ENCODE data around the gene CCDC138. TPM values are rescaled to one million over a fixed set of nuclear protein-coding genes. Genes with fewer than 3 reads are reported as not detected.

The CCDC138 gene
- total RNA-seq, 1 experiment from 2014 or later, result 14.9 TPM

- peaks cover 10% of the 10 kb centered on the region for H3K4me1 Mint-ChIP-seq (ENCODE audit: low read depth, unreplicated experiment)
- Histone ChIP-seq H3K9me3 (0 out of 2 replicates have a peak, but pooled peaks cover 10% of the 10 kb centered on the region), H3K27me3 (replicated peaks; ENCODE audit: control insufficient read depth, insufficient read depth, low read length) (no peaks in the 10 kb centered on the region), H3K4me3 (ENCODE audit: low read depth, low read length) (no peak overlapping the region), H3K4me1 (no peaks in the 10 kb centered on the region), H3K36me3 (ENCODE audit: control insufficient read depth, insufficient read depth, low read length) (no peaks in the 10 kb centered on the region; the same call in 1 of the 2 replicates)
- no peak for TF ChIP-seq CTCF (IDR thresholded peaks at IDR 0.05; ENCODE audit: insufficient read depth in 1 of 2, low read depth in 1 of 2, low read length in 1 of 2, severe bottlenecking in 1 of 2, unreplicated experiment in 1 of 2)
- no TSS peak for BruUV-seq (replicated peaks)
- H3K9me3 Mint-ChIP-seq (ENCODE audit: unreplicated experiment), result peaks cover 26% of the 10 kb centered on the region
- no peak overlapping the region for H3K27ac Mint-ChIP-seq (ENCODE audit: unreplicated experiment)
- ChIA-PET POLR2A (no interaction called here), CTCF (no interaction called here)
- no peak overlapping the region for H3K4me3 Mint-ChIP-seq (ENCODE audit: unreplicated experiment)
- peaks cover 59% of the 10 kb centered on the region for H3K36me3 Mint-ChIP-seq (ENCODE audit: insufficient read depth, unreplicated experiment)
- no peak for DNase-seq
- no peaks in the 10 kb centered on the region for H3K27me3 Mint-ChIP-seq (ENCODE audit: insufficient read depth, unreplicated experiment)
- intact Hi-C loops (cut with micrococcal nuclease; ENCODE audit: unreplicated experiment), result no loop called here
Observed at GRCh38 chr2:108810993-108811957, 24.7 kb downstream of the CCDC138 start.

DNA sequence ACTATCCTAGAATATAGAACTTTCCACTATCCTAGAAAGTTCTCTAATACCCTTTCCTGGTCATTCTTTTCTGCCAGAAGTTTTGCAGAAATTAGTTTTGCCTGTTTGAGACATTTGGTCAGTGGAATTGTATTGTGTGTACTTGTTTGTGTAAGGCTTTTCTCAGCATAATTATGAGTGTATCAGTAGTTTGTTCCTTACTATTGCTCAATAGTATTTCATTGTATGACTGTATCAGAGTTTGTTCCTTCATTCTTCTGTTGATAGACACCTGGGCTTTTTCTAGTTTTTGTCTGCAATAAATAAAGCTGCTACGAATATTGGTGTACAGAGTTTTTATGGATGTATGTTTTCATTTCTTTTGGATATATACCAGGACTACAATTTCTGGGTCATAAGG is 27.2 kb downstream of the CCDC138 start:
- 0 out of 2 replicates have a peak, but pooled peaks cover 10% of the 10 kb centered on the region for H3K9me3 ChIP-seq
- DNase-seq, result no peak
- H3K4me3 Mint-ChIP-seq (ENCODE audit: unreplicated experiment), result no peak overlapping the region
- H3K27me3 ChIP-seq (replicated peaks; ENCODE audit: control insufficient read depth, insufficient read depth, low read length), result no peaks in the 10 kb centered on the region
- H3K4me1 ChIP-seq, result no peaks in the 10 kb centered on the region
- H3K27ac Mint-ChIP-seq (ENCODE audit: unreplicated experiment), result no peak overlapping the region
- CTCF ChIA-PET, result no interaction called here
- no peaks in the 10 kb centered on the region; the same call in 1 of the 2 replicates for H3K36me3 ChIP-seq (ENCODE audit: control insufficient read depth, insufficient read depth, low read length)
- H3K27me3 Mint-ChIP-seq (ENCODE audit: insufficient read depth, unreplicated experiment), result no peaks in the 10 kb centered on the region
- peaks cover 20% of the 10 kb centered on the region for H3K9me3 Mint-ChIP-seq (ENCODE audit: unreplicated experiment)
- peaks cover 10% of the 10 kb centered on the region for H3K4me1 Mint-ChIP-seq (ENCODE audit: low read depth, unreplicated experiment)
- peaks cover 65% of the 10 kb centered on the region for H3K36me3 Mint-ChIP-seq (ENCODE audit: insufficient read depth, unreplicated experiment)
- TF ChIP-seq CTCF (IDR thresholded peaks at IDR 0.05; ENCODE audit: insufficient read depth in 1 of 2, low read depth in 1 of 2, low read length in 1 of 2, severe bottlenecking in 1 of 2, unreplicated experiment in 1 of 2), result no peak
- no peak overlapping the region for H3K4me3 ChIP-seq (ENCODE audit: low read depth, low read length)
- intact Hi-C loops (cut with micrococcal nuclease; ENCODE audit: unreplicated experiment), result no loop called here
- no TSS peak for BruUV-seq (replicated peaks)
- POLR2A ChIA-PET, result no interaction called here

DNA sequence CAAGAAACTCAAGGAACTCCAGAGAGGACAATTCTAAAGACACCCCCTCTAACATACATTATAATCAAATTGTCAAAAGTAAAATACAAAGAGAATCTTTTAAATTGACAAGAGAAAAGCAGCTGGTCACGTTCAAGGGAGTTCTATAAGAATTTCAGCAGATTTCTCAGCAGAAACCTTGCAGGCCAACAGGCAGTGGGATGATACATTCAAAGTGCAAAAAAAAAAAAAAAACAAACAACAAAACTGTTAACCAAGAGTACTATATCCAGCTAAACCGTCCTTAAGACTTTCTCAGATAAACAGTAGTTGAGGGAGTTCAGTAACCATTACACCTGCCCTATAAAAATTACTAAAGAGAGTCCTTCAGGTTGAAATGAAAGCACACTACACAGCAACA is 33.9 kb downstream of the CCDC138 start:
- H3K4me1 Mint-ChIP-seq (ENCODE audit: low read depth, unreplicated experiment), result peaks cover 11% of the 10 kb centered on the region
- POLR2A ChIA-PET, result no interaction called here
- H3K27ac Mint-ChIP-seq (ENCODE audit: unreplicated experiment), result no peak overlapping the region
- CTCF ChIA-PET, result no interaction called here
- peaks cover 5% of the 10 kb centered on the region; the same call in 1 of the 2 replicates for H3K4me1 ChIP-seq
- H3K4me3 Mint-ChIP-seq (ENCODE audit: unreplicated experiment), result no peak overlapping the region
- BruUV-seq (replicated peaks), result no TSS peak
- intact Hi-C loops (cut with micrococcal nuclease; ENCODE audit: unreplicated experiment), result no loop called here
- no peaks in the 10 kb centered on the region for H3K9me3 ChIP-seq
- no peak for TF ChIP-seq CTCF (IDR thresholded peaks at IDR 0.05; ENCODE audit: insufficient read depth in 1 of 2, low read depth in 1 of 2, low read length in 1 of 2, severe bottlenecking in 1 of 2, unreplicated experiment in 1 of 2)
- no peak for DNase-seq
- no peaks in the 10 kb centered on the region for H3K27me3 Mint-ChIP-seq (ENCODE audit: insufficient read depth, unreplicated experiment)
- H3K27me3 ChIP-seq (replicated peaks; ENCODE audit: control insufficient read depth, insufficient read depth, low read length), result no peaks in the 10 kb centered on the region
- H3K36me3 Mint-ChIP-seq (ENCODE audit: insufficient read depth, unreplicated experiment), result peaks cover 50% of the 10 kb centered on the region
- H3K36me3 ChIP-seq (ENCODE audit: control insufficient read depth, insufficient read depth, low read length), result peaks cover 6% of the 10 kb centered on the region; the same call in 1 of the 2 replicates
- H3K9me3 Mint-ChIP-seq (ENCODE audit: unreplicated experiment), result peaks cover 18% of the 10 kb centered on the region
- no peak overlapping the region for H3K4me3 ChIP-seq (ENCODE audit: low read depth, low read length)
